UCSD-AML1 (cell line): ENCODE data around the gene PPCDC.
A peak's percentile ranks its signal among the peaks of the same experiment; 100 is the strongest.

Source experiments
- DNase-seq: peaks from one replicate; lab custom pipeline; 2025; ENCODE audit not compliant: unreplicated experiment; lab: John Stamatoyannopoulos, UW

Gene PPCDC

GRCh38 chr15:75043509-75044257 lies 20.3 kb downstream of the PPCDC start:
- peak; percentile 93 for DNase-seq

- no peak for DNase-seq
These were observed 21.0 kb downstream of the PPCDC start for GRCh38 chr15:75044258-75044878.

DNA sequence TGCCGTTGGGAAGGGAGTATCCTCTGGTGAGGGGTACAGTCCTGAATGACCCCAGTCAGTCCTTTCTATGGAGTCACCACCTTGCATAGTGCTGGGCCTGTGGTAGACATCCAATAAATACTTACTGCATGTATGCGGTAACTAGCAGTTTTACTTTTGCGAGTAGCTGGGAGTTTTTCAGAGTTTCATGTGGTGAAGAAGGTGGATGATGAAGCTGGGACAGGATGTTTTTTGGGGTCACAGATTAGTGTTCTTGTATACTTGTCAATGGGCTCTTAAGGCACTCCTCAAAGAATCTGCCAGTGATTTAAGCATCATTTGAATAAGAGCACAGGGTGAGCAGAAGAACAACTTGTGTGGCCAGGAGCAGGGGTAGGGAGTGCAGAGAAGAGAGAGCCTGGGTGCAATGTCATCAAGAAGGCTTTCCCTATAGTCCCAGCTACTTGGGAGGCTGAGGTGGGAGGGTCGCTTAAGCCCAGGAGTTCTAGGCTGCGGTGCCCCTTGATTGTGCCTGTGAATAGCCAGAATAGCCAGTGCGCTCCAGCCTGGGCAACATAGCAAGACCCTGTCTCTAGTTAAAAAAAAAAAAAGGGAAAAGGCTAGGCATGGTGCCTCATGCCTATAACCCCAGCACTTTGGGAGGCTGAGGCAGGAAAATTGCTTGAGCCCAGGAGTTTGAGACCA lies 22.1 kb downstream of the PPCDC start:
- no peak for DNase-seq

DNA sequence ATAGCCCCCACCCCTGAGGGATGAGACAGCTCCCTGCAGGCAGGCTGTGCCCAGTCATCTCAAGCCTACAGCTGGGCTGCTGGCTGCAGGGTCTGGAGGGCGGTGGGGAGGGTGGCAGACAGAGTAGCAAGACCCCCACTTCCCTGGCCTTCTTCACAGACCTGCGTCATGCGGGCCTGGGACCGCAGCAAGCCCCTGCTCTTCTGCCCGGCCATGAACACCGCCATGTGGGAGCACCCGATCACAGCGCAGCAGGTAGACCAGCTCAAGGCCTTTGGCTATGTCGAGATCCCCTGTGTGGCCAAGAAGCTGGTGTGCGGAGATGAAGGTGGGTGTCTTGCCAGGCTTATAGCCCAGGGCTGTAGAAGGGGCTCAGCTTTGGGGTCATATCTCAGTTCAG lies 25.0 kb downstream of the PPCDC start:
- DNase-seq, result no peak

DNA sequence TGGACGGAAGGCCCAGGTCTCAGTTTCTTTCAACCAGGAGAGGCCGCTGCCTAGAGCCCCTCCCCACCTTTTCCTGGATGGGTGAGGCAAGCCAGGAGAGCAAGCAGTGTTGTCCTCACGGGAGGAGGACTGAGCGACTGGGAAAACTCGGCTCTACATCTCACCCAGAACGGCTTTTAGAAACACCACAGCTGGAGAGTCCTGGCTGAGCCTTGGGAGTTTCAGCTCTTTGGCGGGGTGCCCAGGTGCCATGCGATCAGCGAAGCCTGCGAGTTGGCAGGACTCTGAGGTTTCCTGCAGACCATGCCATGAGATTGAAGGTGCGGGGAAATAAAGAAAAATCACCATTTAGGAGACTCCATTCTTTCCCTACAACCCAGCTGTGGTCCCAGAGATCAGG lies 26.0 kb downstream of the PPCDC start:
- DNase-seq, result no peak

DNA sequence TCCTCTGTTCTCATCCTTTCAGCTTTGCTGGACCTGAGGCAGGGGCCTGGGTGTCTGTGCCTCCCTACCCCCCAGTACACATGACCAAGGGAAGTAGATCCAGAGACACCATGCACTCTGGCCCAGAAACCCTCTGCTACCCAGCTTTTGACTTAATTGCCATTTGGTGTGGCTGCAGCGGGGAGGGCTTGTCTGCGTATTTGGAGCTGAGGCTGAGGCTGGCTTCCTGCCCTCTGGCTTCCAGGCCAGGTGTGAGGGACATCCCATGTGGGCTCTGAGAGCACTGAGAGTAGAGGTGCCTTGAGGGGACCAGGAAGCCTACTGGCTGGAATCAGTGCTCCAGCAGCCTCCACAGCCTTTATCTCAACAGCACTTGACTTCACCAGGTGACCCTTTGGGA lies 26.9 kb downstream of the PPCDC start:
- DNase-seq, result no peak

DNA sequence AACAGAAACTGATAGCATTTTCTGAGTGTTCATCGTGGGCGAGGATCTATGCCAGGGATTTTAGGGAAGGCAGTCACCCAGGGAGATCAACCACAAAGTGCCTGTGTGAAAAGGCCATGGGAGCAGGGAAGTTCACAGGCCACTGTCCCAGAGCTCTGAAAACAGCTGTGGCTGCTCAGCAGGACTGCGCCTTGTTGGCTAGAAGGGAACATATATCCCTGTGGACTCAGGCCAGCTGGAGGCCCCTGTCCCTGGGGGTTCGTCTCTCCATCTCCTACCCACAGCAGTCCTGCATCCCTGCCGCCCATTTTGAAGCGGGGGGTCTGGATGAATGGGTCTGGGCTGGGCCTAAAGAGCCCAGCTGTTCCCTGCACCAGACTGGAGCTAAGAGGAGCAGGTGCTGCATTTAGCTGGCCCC lies 27.8 kb downstream of the PPCDC start:
- DNase-seq, result no peak

DNA sequence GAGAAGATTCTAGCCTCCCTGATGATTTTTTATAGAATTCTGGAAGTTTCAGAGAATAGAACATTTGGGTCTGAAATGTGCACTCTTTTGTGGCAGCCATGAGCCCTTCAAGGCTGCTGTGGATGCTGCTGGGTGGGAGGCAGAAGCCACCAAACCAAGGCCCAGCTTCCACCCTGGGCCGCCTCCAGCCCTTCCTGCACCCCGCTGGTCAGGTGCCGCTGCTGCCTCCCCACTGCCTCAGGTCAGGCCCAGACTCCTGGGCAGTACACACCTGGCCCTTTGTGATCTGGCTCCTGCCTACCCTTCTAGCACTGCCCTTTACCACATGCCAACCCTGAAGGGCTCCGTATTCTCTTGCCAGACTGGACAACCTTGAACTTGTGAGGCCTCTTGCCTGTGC lies 28.3 kb downstream of the PPCDC start:
- DNase-seq, result no peak

- no peak for DNase-seq
These were observed 29.8 kb downstream of the PPCDC start for GRCh38 chr15:75052972-75053747.

- DNase-seq, result no peak
These were observed 30.3 kb downstream of the PPCDC start for GRCh38 chr15:75053748-75054125.

- no peak for DNase-seq
These were observed 30.9 kb downstream of the PPCDC start for GRCh38 chr15:75054172-75054897.

- no peak for DNase-seq
These were observed 32.6 kb downstream of the PPCDC start for GRCh38 chr15:75056036-75056435.

GRCh38 chr15:75058127-75058905 lies 34.9 kb downstream of the PPCDC start:
- DNase-seq, result no peak

DNA sequence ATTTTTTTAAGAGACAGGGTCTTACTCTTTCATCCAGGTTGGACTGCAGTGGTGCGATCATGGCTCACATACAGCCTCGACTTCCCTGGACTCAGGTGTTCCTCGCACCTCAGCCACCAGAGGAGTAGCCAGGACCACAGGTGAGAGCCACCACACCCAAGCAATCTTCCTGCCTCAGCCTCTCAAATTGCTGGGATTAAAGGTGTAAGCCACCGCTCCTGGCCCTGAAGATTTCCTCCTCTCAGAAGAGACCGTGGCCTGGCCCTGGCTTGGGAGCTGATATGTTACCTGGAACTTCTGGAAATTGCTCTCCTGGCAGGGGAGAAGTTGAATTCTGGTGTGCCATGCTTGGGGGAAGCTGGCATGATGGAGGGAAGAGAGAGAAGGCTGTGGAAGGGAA lies 36.2 kb downstream of the PPCDC start:
- DNase-seq, result no peak

- no peak for DNase-seq
These were observed 37.9 kb downstream of the PPCDC start for GRCh38 chr15:75061272-75061671.

DNA sequence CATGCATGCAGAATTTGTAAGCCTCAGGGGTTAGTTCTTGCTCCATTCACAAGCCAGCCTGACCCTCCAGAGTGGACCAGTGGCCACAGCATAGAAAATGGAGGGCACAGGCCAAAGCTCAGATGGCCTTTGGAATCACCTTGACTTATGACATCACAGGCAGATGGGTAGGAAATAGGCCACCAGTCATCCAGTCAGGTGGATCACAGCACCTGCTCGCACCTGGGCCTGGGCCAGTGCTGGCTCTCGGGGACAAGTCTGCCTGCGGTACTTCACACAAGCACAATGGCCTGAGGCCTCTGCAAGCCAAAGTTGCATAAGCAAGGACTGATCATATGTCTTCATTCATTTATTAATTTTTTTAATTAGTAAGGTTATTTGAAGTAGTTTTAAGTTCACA lies 39.3 kb downstream of the PPCDC start:
- DNase-seq, result no peak

DNA sequence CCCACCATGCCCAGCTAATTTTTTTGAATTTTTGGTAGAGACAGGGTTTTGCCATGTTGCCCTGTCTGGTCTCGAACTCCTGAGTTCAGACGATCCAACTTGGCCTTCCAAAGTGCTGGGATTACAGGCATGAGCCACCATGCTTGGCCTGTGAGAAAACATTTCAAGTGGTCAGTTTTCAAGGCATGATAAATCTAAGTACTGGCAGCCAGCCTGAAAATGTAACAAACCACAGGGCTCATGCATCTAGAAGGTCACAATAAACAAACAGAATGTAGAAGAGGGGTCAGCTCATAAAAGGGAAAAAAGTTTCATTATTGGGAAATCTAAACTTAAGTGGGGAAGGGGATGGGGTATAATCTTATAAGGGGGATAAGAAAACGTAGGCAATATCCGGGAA lies 39.9 kb downstream of the PPCDC start:
- DNase-seq, result no peak

DNA sequence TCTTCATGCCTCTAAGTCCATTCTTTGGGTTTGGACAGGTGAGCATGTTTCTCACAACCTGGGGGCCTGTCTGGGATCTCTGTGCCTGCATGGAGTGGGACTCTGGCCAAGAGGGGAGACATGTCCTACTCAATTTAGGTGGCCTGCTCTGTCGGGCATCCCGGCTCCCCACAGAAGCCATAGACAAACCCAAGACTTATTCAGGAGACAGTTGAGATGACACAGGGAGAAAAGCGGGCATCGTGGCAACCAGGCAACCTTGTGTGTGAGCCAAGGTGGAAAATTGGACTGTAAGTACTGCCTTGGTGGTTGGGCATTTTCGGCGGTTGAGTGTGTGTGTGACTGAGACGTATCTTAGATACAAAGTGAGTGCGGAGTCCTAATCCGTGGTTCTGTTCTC lies 40.5 kb downstream of the PPCDC start:
- no peak for DNase-seq

- DNase-seq, result no peak
These were observed 41.5 kb downstream of the PPCDC start for GRCh38 chr15:75064846-75065245.

DNA sequence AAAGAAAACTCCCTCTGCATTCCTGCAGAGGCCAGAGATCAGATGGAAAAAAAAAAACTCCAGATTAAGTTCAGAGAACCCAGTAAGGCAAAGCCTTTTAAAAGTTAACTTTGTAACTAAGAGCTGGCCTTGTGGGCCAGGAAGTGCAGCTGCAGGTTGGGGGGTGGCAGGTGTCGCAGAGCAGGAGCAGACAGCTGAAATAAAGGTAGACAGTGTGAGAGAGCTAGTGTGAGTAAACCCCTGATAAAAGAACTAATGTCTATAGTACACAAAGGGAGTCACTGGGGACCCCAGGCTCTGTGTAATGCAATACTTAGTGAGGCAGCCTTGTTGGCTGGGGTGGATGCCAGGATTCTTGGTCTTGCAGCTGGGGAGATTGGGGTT lies 42.1 kb downstream of the PPCDC start:
- DNase-seq, result no peak
